Transverse colon (tissue), 4 donors: ENCODE measurements around the gene C11orf68. TPM values are rescaled to one million over a fixed set of nuclear protein-coding genes. Genes with fewer than 3 reads are reported as not detected.

Experiments
- DNase-seq: peaks from one replicate; pipeline ENCODE4 v3.0.0-alpha.2; 2019
- H3K27ac ChIP-seq, 4 donors: fragments of 200-600 bp; sonication (generic); 2 replicates each; pipeline ENCODE4 v1.5.1; 2016 to 2018; ENCODE audit warnings: inconsistent platforms in 4 of 4
- H3K27me3 ChIP-seq: fragments of 200-600 bp; sonication (generic); 2 replicates; pipeline ENCODE4 v1.5.1; 2017; ENCODE audit warnings: inconsistent platforms
- H3K36me3 ChIP-seq, 4 donors: fragments of 200-600 bp; sonication (generic); 2 replicates each; pipeline ENCODE4 v1.5.1; 2017 to 2019; ENCODE audit warnings: inconsistent platforms in 4 of 4
- H3K4me1 ChIP-seq, 4 donors: fragments of 200-600 bp; sonication (generic); 2 replicates each; pipeline ENCODE4 v1.5.1; 2017 to 2020; ENCODE audit warnings: inconsistent platforms in 4 of 4
- H3K4me3 ChIP-seq, 4 donors: fragments of 200-600 bp; sonication (generic); 1 replicate in 1 of 4; 2 replicates in 3 of 4; pipeline versions ENCODE4 v1.5.1 to v1.6.1; 2017 to 2019; ENCODE audit warnings: inconsistent platforms in 4 of 4
- H3K9me3 ChIP-seq, 2 donors: fragments of 200-600 bp; sonication (generic); 2 replicates each; pipeline ENCODE4 v1.5.1; 2017 to 2019; ENCODE audit warnings: inconsistent platforms in 2 of 2
- CTCF ChIP-seq, 5 experiments: fragments of 200-600 bp in 3 of 5; fragments of 450-650 bp in 2 of 5; sonication (generic) in 3 of 5; IDR thresholded peaks; 1 replicate in 2 of 5; 2 replicates in 3 of 5; pipeline ENCODE4 v1.5.1; 2016 to 2017; ENCODE audit warnings: antibody characterized with exemption in 5 of 5, inconsistent platforms in 3 of 5, mild to moderate bottlenecking in 2 of 5, moderate library complexity in 1 of 5
- EP300 ChIP-seq: sonication (generic); formaldehyde crosslinking; IDR thresholded peaks from one replicate; pipeline ENCODE4 v1.6.1; 2017; ENCODE audit warnings: antibody characterized with exemption, low read depth
- POLR2A ChIP-seq: fragments of 450-650 bp; IDR thresholded peaks from one replicate; pipeline ENCODE4 v1.6.1; 2016; ENCODE audit warnings: antibody characterized with exemption, mild to moderate bottlenecking, moderate library complexity
- POLR2AphosphoS5 ChIP-seq, 3 donors: sonication (generic); formaldehyde crosslinking; IDR thresholded peaks; one replicate each; pipeline ENCODE4 v1.6.1; 2016; ENCODE audit warnings: antibody characterized with exemption in 3 of 3
- WGBS, 2 donors: methylation state at CpG; one replicate each; pipeline ENCODE4 v1.1.5; 2018; ENCODE audit warnings: low coverage in 1 of 2; 5-methylcytosine and 5-hydroxymethylcytosine counted together
- in situ Hi-C, 4 donors: fragments of 200-750 bp; cut with MboI; loops; one replicate each; pipeline versions ENCODE4 v1.15.0 to v1.15.1; 2017; ENCODE audit warnings: low sequenced_read_pairs in 3 of 4, low pct_ligation_motif_present in 1 of 4, low pct_unique_long_range_greater_than_20kb in 1 of 4
- intact Hi-C: fragments of 100-400 bp; cut with DNase I; formaldehyde crosslinking; loops from one replicate; pipeline ENCODE4 v1.15.1; 2023; ENCODE audit warnings: low total_unique reads
- total RNA-seq, 4 donors: library from RNA; depleted of rRNA; stranded (reverse); fragments of >200 nt; gene quantifications; one replicate each; pipeline ENCODE4 v1.1.0, GENCODE V29; 2016

Gene C11orf68
- total RNA-seq, 4 donors from 2014 or later, result 15.2 to 59.5 (median 22.8) TPM

- H3K4me1 ChIP-seq, result peaks cover 3 to 20% (median 6%) of the 10 kb centered on the region in 4 donors
- peaks cover 0 to 5% (median 0%) of the 10 kb centered on the region in 4 donors for H3K36me3 ChIP-seq
- in situ Hi-C loops (loop anchor here in 3 of 4 donors (10.0 to 25.0 kb wide), 2 partner anchors 102 to 105 kb away; no protein-coding TSS in a partner anchor), intact Hi-C loops (loop anchor here (5.0 kb wide), 1 partner anchor 110 kb away; no protein-coding TSS in a partner anchor)
- 90% methylated on average over 26 of the region's 30 CpGs; no CpG with 5 or more reads in 1 of the 2 donors for WGBS, 2 donors
- H3K9me3 ChIP-seq, result no peaks in the 10 kb centered on the region
- peak; percentile 6 for DNase-seq
- H3K27me3 ChIP-seq, result no peaks in the 10 kb centered on the region
- H3K27ac ChIP-seq, result no peak overlapping the region
- no peak overlapping the region for H3K4me3 ChIP-seq
- TF ChIP-seq POLR2A, result no peak
- TF ChIP-seq CTCF (IDR thresholded peaks at IDR 0.05), result no peak
- TF ChIP-seq POLR2AphosphoS5 (IDR thresholded peaks at IDR 0.05), result no peak
- TF ChIP-seq EP300, result no peak
Observed at GRCh38 chr11:65882120-65883057, 36.5 kb downstream of the C11orf68 start.

- DNase-seq, result no peak
- Histone ChIP-seq H3K9me3 (no peaks in the 10 kb centered on the region), H3K27ac (no peak overlapping the region), H3K36me3 (peaks cover 0 to 5% (median 0%) of the 10 kb centered on the region in 4 donors), H3K4me1 (peaks cover 0 to 10% (median 3%) of the 10 kb centered on the region in 4 donors), H3K4me3 (no peak overlapping the region), H3K27me3 (no peaks in the 10 kb centered on the region)
- no peak for TF ChIP-seq POLR2A
- TF ChIP-seq CTCF (IDR thresholded peaks at IDR 0.05), result no peak
- no peak for TF ChIP-seq EP300
- TF ChIP-seq POLR2AphosphoS5 (IDR thresholded peaks at IDR 0.05), result no peak
- intact Hi-C loops (loop anchor here (5.0 kb wide), 1 partner anchor 111 kb away; no protein-coding TSS in a partner anchor), in situ Hi-C loops (loop anchor here in 3 of 4 donors (10.0 to 25.0 kb wide), 2 partner anchors 104 to 106 kb away; no protein-coding TSS in a partner anchor)
- WGBS, 2 donors, result 66% methylated on average over 7 of the region's 7 CpGs; no CpG with 5 or more reads in 1 of the 2 donors
Observed at GRCh38 chr11:65880844-65881421, 37.9 kb downstream of the C11orf68 start.

- no peaks in the 10 kb centered on the region for H3K27me3 ChIP-seq
- DNase-seq, result no peak
- H3K36me3 ChIP-seq, result peaks cover 0 to 5% (median 0%) of the 10 kb centered on the region in 4 donors
- TF ChIP-seq CTCF (IDR thresholded peaks at IDR 0.05), result no peak
- no peak for TF ChIP-seq EP300
- no peak for TF ChIP-seq POLR2AphosphoS5 (IDR thresholded peaks at IDR 0.05)
- TF ChIP-seq POLR2A, result no peak
- peaks cover 0 to 7% (median 3%) of the 10 kb centered on the region in 4 donors for H3K4me1 ChIP-seq
- intact Hi-C loops, result loop anchor here (5.0 kb wide), 1 partner anchor 112 kb away; no protein-coding TSS in a partner anchor
- no peak overlapping the region for H3K4me3 ChIP-seq
- in situ Hi-C loops, result loop anchor here in 3 of 4 donors (10.0 to 25.0 kb wide), 2 partner anchors 105 to 107 kb away; no protein-coding TSS in a partner anchor
- 71% methylated on average over 7 of the region's 7 CpGs; no CpG with 5 or more reads in 1 of the 2 donors for WGBS, 2 donors
- no peak overlapping the region for H3K27ac ChIP-seq
- H3K9me3 ChIP-seq, result no peaks in the 10 kb centered on the region
Observed at GRCh38 chr11:65880027-65880426, 38.8 kb downstream of the C11orf68 start.

- H3K9me3 ChIP-seq, result no peaks in the 10 kb centered on the region
- H3K27ac ChIP-seq, result no peak within 1 kb of the TSS
- intact Hi-C loops (loop anchor here (5.0 kb wide), 1 partner anchor 113 kb away; no protein-coding TSS in a partner anchor), in situ Hi-C loops (loop anchor here (10.0 to 25.0 kb wide), 3 partner anchors 105 to 115 kb away; no protein-coding TSS in a partner anchor)
- H3K27me3 ChIP-seq, result no peaks in the 10 kb centered on the region
- TF ChIP-seq EP300 (no peak), POLR2AphosphoS5 (IDR thresholded peaks at IDR 0.05) (no peak), CTCF (IDR thresholded peaks at IDR 0.05) (no peak), POLR2A (no peak)
- H3K36me3 ChIP-seq, result peaks cover 0 to 5% (median 0%) of the 10 kb centered on the region in 4 donors
- H3K4me1 ChIP-seq, result peaks cover 0 to 3% (median 0%) of the 10 kb centered on the region in 4 donors
- DNase-seq, result no peak
- no peak within 1 kb of the TSS for H3K4me3 ChIP-seq
- WGBS, 2 donors, result 67% methylated on average over 7 of the region's 7 CpGs; no CpG with 5 or more reads in 1 of the 2 donors
Observed at GRCh38 chr11:65879617-65880016, 39.2 kb downstream of the C11orf68 start, which contains the start of gene CTSW. Gene CTSW, plus strand, starts transcription at chr11:65879837. Its CDS starts 18 bp downstream, at chr11:65879855.
